GM19438 (cell line): ENCODE data around the gene RFLNA.
"Not testable (repeated sequence)": the region's sequence is repeated elsewhere in the genome, so short reads cannot be mapped to it uniquely, and the experiment has no call there.

Experiments used
- ATAC-seq: cut with Tn5 transposase; IDR thresholded peaks from one replicate; pipeline ENCODE4 v1.9.1; 2021; ENCODE audit warnings: low read depth; ENCODE audit not compliant: unreplicated experiment

Gene RFLNA

GRCh38 chr12:124281309-124281708, 13.6 kb upstream of the RFLNA start:
- no peak for ATAC-seq

- no peak for ATAC-seq
These were observed 12.6 kb upstream of the RFLNA start for GRCh38 chr12:124282287-124282686.

DNA sequence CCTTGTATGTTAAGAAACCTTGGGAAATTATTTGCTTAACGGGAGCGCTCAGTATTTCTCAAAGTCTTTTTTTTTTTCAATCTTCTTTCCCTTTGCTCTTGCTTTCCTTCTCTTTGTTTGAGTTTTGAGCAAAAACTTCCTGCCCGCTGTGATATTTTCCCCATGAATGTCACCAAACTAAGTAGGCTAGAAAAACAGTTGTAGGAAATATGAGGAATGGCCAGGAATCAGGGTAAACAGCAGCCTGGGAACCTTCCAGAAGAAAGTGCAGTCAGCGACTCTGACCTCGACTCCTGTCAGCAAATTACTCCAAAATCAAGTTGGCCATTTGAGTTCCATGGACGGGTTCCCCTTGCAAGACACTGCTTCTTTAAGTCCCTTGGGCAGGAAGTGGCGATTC, 11.6 kb upstream of the RFLNA start:
- ATAC-seq = no peak

DNA sequence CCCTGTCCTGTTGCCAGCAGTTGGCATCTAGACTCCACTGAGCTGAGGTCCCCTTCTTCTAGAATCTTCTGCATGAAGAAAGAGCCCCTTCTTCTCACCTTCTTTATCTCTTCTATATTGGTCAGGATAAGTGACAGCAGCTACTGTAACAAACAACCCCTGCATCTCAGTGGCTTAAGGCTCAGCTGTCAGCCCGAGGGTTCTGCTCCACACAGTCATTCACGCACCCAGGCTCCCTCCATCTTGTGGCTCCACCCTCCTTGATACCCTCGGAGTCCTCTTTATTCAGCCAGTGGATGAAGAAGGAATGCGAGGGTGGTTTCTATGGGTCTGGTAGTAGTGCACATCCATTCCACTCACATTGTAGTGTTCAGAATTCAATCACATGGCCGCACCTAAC, 10.5 kb upstream of the RFLNA start:
- no peak for ATAC-seq

GRCh38 chr12:124286414-124286813, 8.5 kb upstream of the RFLNA start:
- ATAC-seq = no peak

DNA sequence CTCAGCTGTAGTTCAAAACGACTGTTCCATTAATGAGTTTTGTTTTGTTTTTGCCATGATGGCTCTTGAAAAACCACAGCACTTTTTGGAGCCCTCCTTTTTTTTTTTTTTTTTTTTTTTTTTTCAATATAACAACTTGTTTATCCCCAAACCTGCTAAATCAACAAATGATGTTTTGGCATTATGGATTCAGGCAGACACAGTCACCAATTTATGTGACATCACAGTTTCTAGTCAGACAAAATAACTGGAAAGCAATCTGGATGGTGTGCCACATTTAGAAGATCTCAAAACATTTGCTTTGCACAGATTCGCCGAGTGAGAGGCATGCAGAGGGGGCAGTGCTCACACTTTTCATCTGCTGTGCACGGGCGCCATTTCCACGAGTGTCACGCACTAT, 7.9 kb upstream of the RFLNA start:
- ATAC-seq = no peak

GRCh38 chr12:124289634-124290600, 5.0 kb upstream of the RFLNA start:
- ATAC-seq = no peak

GRCh38 chr12:124292385-124292784, 2.5 kb upstream of the RFLNA start:
- ATAC-seq = no peak

GRCh38 chr12:124293286-124294003, 1.4 kb upstream of the RFLNA start:
- ATAC-seq = no peak

- no peak for ATAC-seq
These were observed 652 bp downstream of the RFLNA start for GRCh38 chr12:124295431-124296058.

DNA sequence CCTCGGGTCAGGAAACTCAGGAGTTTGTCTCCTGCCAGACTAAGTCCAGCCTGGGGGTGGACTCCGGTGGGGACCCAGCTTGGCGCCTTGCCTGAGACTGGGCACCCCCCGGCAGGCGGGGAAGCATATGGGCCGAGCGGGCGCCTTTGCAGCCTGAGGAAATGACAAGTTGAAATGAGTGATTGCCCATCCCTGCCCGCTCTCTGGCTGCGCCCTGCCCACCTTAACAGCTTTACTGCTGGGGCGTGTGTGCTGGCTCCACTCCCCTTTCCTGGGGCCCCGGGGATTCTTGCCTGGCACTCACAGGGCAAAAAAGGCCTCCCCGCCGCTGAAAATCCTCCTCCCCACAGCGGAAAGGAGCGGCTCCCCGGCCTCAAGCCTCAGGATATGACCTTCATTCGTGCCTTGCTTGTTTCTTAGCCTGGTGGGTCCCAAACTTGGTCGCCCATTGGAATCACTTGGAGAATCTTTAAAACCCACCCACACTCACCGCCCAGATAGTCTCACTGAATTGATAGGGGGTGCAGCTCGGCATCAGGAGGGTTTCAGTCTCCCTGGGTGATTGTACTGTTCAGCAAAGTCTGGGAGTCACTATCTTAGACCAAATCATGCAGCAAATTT, 1.5 kb downstream of the RFLNA start:
- no peak for ATAC-seq

GRCh38 chr12:124296916-124297351, 2.0 kb downstream of the RFLNA start:
- no peak for ATAC-seq

- ATAC-seq = no peak
These were observed 2.5 kb downstream of the RFLNA start for GRCh38 chr12:124297389-124297788.

DNA sequence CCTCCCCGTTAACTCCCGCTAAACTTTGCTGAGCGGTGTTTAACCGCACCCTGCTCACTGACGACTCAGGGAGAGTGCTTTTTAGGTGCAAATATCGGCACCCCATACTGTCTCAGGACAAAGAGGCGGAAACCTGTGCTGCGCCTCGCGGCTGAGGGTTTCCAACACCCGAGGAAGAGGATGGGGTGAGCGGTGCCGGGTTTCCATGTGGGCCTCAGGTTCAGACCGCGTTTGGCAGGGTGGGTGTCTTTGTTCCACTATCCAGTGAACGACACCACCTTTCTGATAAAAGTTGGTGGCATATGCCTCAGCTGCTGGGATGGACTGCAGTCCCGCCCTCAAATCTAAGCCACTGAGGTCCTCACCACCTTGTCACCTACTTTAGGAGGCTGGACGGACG, 3.0 kb downstream of the RFLNA start:
- ATAC-seq = no peak

DNA sequence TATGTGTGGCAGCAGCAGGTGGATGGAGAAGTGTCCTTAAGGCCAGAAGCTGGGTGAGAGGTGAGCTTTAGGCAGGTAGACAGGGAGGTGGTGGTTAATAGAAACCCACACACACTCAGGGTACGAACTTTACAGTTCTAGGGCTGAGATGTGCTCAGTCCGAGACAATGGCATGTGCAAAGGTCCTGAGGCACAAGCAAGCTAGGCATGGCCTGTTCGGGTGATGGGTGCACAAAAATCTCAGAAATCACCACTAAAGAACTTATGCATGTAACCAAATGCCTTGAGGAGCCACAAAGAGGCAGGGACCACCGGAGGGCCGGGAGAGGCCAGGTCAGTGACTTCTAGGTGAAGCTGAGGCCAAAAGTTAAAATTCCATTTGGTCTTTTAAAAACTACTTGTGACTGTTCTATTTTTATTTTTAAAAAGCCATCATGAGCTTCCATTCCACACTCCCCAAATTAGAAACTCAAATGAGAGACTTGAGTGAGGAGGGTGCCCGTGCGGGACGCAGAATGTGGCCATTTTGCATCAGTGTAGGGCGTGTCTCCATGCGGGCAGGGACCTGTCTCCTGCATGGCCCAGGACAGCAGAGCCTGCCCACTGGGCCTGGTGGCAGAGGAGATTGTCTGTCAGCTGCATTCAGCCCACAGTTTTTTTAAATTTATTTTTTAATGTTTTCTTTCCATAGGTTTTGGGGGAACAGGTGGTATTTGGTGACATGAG, 4.0 kb downstream of the RFLNA start:
- no peak for ATAC-seq

DNA sequence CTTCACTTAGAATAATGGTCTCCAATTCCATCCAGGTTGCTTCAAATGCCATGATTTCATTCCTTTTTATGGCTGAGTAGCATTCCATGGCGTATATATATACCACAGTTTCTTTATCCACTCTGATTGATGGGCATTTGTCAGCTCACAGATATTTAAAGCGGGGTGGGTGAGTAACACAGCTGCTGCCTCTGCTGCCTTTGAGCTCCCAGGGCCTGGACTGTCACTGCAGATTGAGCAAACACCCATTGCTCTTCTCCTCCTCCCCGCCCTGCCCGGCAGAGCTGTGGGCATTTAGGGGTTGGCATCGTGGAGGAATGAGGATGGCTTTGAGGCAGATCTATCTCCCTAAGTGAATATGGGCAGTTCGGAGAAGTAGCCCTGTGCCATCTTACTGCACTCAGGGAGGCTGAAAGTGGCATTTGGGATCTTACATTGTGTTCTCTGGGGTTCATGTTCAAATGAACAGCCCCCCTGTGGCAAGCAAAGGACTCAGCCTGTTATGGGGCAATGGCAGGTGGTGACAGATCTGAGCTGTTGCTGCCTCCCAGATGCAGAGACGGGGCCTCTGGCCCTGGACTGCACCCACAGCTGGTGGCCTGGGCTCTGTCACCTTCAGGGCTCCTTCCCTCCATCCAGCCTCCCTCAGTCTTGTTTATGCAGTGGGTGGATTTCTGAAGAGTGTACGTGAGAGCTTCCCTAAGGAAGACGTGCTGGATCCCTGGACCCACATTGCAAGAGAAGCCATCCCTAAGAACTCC, 4.9 kb downstream of the RFLNA start:
- ATAC-seq = no peak

- not testable (repeated sequence) for ATAC-seq
These were observed 5.8 kb downstream of the RFLNA start for GRCh38 chr12:124300657-124301056.

- no peak for ATAC-seq
These were observed 6.3 kb downstream of the RFLNA start for GRCh38 chr12:124301084-124301654.

- no peak for ATAC-seq
These were observed 7.4 kb downstream of the RFLNA start for GRCh38 chr12:124302241-124302806.
